Smooth muscle cell (in vitro differentiated cells): Measurements from ENCODE around the gene MADD. TPM values are rescaled to one million over a fixed set of nuclear protein-coding genes. Genes with fewer than 3 reads are reported as not detected.

Experiments used
- DNase-seq: peaks from one replicate; lab custom pipeline; 2025; ENCODE audit not compliant: unreplicated experiment; lab: John Stamatoyannopoulos, UW
- H2AFZ ChIP-seq: fragments of 200-600 bp; sonication (generic); 2 replicates; pipeline ENCODE4 v1.6.0; 2016; ENCODE audit warnings: antibody characterized with exemption, low read depth, mild to moderate bottlenecking
- H3F3A ChIP-seq: fragments of 200-600 bp; sonication (generic); 2 replicates; pipeline ENCODE4 v1.6.0; 2017; ENCODE audit warnings: antibody characterized with exemption, low read depth
- H3K27ac ChIP-seq: fragments of 200-600 bp; sonication (generic); 2 replicates; pipeline ENCODE4 v1.5.1; 2016; ENCODE audit warnings: low read depth, mild to moderate bottlenecking
- H3K27me3 ChIP-seq: fragments of 200-600 bp; sonication (generic); 2 replicates; pipeline ENCODE4 v1.6.1; 2016; ENCODE audit warnings: low read depth, mild to moderate bottlenecking
- H3K36me3 ChIP-seq: fragments of 200-600 bp; sonication (generic); 2 replicates; pipeline ENCODE4 v1.5.1; 2016; ENCODE audit warnings: low read depth
- H3K4me1 ChIP-seq: fragments of 200-600 bp; sonication (generic); 2 replicates; pipeline ENCODE4 v1.5.1; 2016; ENCODE audit warnings: low read depth
- H3K4me2 ChIP-seq: fragments of 200-600 bp; sonication (generic); 2 replicates; pipeline ENCODE4 v1.6.0; 2016; ENCODE audit warnings: mild to moderate bottlenecking
- H3K4me3 ChIP-seq: fragments of 200-600 bp; sonication (generic); 2 replicates; pipeline ENCODE4 v1.5.1; 2016; ENCODE audit warnings: mild to moderate bottlenecking
- H3K79me2 ChIP-seq: fragments of 200-600 bp; sonication (generic); 2 replicates; pipeline ENCODE4 v1.6.0; 2016; ENCODE audit warnings: low read depth, mild to moderate bottlenecking
- H3K9ac ChIP-seq: fragments of 200-600 bp; sonication (generic); 2 replicates; pipeline ENCODE4 v1.6.0; 2016; ENCODE audit warnings: low read depth
- H3K9me3 ChIP-seq: fragments of 200-600 bp; sonication (generic); replicated peaks from 2 replicates; pipeline ENCODE4 v1.5.1; 2016; ENCODE audit warnings: low read depth
- H4K20me1 ChIP-seq: fragments of 200-600 bp; sonication (generic); 2 replicates; pipeline ENCODE4 v1.6.0; 2016; ENCODE audit warnings: low read depth
- WGBS: methylation state at CpG from one replicate; pipeline ENCODE4 v1.1.7; 2016; ENCODE audit warnings: low lambda C conversion rate; 5-methylcytosine and 5-hydroxymethylcytosine counted together
- polyA plus RNA-seq: library from polyadenylated mRNA; unstranded; fragments of >200 nt; fragmentation: Nextera tagmentation; extraction: Ambion mirVana; gene quantifications from 2 replicates; pipeline ENCODE4 v1.2.1, GENCODE V29; 2016
- total RNA-seq: library from RNA; depleted of rRNA; stranded (reverse); fragments of >200 nt; gene quantifications from 2 replicates; pipeline ENCODE4 v1.2.3, GENCODE V29; 2014
- TF ChIP-seq, protein P1 (sequence below): fragments of 200-600 bp; sonication (generic); IDR thresholded peaks from 2 replicates; pipeline ENCODE4 v1.5.1; 2017; ENCODE audit warnings: borderline replicate concordance, mild to moderate bottlenecking, antibody characterized with exemption; ENCODE audit not compliant: insufficient read depth, poor library complexity, severe bottlenecking

The MADD gene
- total and polyA plus RNA-seq, 2 experiments from 2014 or later: 13.1 to 24.2 TPM

DNA sequence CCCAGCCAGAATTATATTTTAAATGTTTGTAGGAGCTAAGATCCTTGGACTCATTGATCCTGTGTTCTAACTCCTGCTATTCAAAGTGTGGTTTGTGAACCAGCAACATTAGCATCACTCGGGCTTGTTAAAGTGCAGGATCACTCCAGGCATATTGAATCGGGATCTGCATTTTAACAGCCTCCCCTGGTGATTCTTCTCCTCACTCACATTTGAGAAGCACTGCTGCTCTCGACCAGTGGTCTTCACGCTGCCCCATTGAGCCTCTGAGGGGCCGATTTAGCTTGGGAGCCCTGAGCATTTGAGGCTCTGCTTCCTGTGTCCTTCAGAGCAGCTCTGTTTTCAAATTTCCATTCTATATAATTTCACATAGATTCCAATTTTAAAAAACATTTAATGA is 10.9 kb downstream of the MADD start:
- H3K4me1 ChIP-seq: no peaks in the 10 kb centered on the region
- H2AFZ ChIP-seq: no peak overlapping the region
- TF ChIP-seq, protein P1, sequence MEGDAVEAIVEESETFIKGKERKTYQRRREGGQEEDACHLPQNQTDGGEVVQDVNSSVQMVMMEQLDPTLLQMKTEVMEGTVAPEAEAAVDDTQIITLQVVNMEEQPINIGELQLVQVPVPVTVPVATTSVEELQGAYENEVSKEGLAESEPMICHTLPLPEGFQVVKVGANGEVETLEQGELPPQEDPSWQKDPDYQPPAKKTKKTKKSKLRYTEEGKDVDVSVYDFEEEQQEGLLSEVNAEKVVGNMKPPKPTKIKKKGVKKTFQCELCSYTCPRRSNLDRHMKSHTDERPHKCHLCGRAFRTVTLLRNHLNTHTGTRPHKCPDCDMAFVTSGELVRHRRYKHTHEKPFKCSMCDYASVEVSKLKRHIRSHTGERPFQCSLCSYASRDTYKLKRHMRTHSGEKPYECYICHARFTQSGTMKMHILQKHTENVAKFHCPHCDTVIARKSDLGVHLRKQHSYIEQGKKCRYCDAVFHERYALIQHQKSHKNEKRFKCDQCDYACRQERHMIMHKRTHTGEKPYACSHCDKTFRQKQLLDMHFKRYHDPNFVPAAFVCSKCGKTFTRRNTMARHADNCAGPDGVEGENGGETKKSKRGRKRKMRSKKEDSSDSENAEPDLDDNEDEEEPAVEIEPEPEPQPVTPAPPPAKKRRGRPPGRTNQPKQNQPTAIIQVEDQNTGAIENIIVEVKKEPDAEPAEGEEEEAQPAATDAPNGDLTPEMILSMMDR: no peak
- DNase-seq: no peak
- H3K79me2 ChIP-seq: no peaks in the 10 kb centered on the region
- no peak overlapping the region for H3K4me2 ChIP-seq
- H4K20me1 ChIP-seq: peaks cover 11% of the 10 kb centered on the region
- peaks cover 28% of the 10 kb centered on the region for H3K36me3 ChIP-seq
- H3K9ac ChIP-seq: no peak overlapping the region
- H3K9me3 ChIP-seq: no peaks in the 10 kb centered on the region
- 98% methylated on average over 5 of the region's 5 CpGs for WGBS
- no peak overlapping the region for H3K4me3 ChIP-seq
- H3K27ac ChIP-seq: no peak overlapping the region
- no peaks in the 10 kb centered on the region for H3K27me3 ChIP-seq
- H3F3A ChIP-seq: no peaks in the 10 kb centered on the region

DNA sequence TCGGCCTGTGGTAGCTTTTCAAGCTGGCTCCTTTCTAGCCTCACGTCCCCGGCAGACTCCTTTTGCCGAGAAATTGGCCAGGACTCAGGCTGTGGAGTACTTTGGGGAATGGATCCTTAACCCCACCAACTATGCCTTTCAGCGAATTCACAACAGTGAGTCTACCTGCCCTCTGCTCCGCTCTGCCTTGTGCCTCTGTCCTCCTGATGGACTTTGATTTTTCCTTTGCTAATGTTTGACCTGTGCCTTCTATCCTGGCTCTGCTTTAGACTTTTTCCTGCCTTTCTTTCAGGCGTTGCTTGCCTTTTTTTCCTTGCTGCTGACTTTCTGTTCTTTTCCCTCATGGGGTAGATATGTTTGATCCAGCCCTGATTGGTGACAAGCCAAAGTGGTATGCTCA is 12.5 kb downstream of the MADD start:
- TF ChIP-seq, protein P1: no peak
- no peaks in the 10 kb centered on the region for H3K79me2 ChIP-seq
- H3K4me2 ChIP-seq: no peak overlapping the region
- no peak overlapping the region for H3K9ac ChIP-seq
- no peak for DNase-seq
- no peak overlapping the region for H3K4me3 ChIP-seq
- no peaks in the 10 kb centered on the region for H3K9me3 ChIP-seq
- H3K4me1 ChIP-seq: no peaks in the 10 kb centered on the region
- 96% methylated on average over 7 of the region's 7 CpGs for WGBS
- H3K27ac ChIP-seq: no peak overlapping the region
- no peaks in the 10 kb centered on the region for H3K27me3 ChIP-seq
- no peaks in the 10 kb centered on the region for H3F3A ChIP-seq
- H2AFZ ChIP-seq: no peak overlapping the region
- H3K36me3 ChIP-seq: peaks cover 18% of the 10 kb centered on the region
- no peaks in the 10 kb centered on the region for H4K20me1 ChIP-seq

DNA sequence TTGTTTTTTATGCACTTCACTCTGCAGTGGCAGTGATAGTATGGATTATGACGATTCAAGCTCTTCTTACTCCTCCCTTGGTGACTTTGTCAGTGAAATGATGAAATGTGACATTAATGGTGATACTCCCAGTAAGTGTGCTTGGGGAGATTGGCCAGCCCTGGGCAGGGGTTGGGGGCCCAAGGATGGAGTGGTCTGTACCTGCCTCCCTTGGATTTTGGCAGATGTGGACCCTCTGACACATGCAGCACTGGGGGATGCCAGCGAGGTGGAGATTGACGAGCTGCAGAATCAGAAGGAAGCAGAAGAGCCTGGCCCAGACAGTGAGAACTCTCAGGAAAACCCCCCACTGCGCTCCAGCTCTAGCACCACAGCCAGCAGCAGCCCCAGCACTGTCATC is 14.2 kb downstream of the MADD start:
- H3K4me1 ChIP-seq: no peaks in the 10 kb centered on the region
- no peaks in the 10 kb centered on the region for H3K9me3 ChIP-seq
- peaks cover 18% of the 10 kb centered on the region for H3K36me3 ChIP-seq
- H3F3A ChIP-seq: no peaks in the 10 kb centered on the region
- TF ChIP-seq, protein P1: no peak
- H4K20me1 ChIP-seq: no peaks in the 10 kb centered on the region
- no peaks in the 10 kb centered on the region for H3K27me3 ChIP-seq
- H2AFZ ChIP-seq: no peak overlapping the region
- no peak overlapping the region for H3K4me3 ChIP-seq
- H3K79me2 ChIP-seq: no peaks in the 10 kb centered on the region
- no peak overlapping the region for H3K27ac ChIP-seq
- no peak overlapping the region for H3K4me2 ChIP-seq
- H3K9ac ChIP-seq: no peak overlapping the region
- DNase-seq: no peak
- 92% methylated on average over 3 of the region's 4 CpGs for WGBS

DNA sequence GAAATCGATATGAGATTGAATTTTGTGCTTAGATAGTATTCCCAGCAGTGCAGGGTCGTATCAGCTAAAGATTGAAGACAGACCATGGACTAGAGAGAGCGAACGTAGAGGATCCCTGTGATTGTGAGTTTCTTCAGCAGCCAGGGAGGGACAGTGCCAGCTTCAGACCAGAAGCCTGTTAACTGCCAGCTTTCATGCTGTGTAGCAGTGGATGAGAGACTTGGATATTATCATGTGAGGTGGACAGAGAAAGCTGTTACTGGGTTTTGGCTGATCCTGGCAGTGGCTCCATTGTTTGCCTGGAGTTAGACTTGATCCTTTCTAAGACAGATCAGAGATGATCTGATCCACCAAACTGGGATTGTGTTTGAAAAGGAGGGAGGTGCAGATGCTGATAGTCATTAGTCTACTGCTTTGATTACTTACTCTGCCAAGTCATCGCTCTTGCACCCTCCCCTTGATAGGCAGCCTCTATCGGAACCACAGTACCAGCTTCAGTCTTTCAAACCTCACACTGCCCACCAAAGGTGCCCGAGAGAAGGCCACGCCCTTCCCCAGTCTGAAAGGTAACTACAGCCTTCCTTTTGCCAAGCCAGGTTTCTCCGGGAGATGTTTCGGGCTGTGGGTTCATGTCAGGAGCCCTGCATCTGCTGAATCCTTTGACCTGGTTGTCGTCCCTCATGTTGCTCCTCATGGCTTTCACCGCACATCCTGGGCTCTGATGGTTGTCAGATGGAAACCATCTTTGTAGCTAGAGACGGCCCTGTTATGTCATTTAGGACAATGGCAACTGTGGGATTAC is 16.2 kb downstream of the MADD start:
- TF ChIP-seq, protein P1: no peak
- Histone ChIP-seq H3K9me3 (no peaks in the 10 kb centered on the region), H3K36me3 (peaks cover 14% of the 10 kb centered on the region)

More for the DNA sequence above, 16.2 kb downstream of the MADD start:
- no peak overlapping the region for H3K9ac ChIP-seq
- no peak overlapping the region for H3K4me3 ChIP-seq
- WGBS: 96% methylated on average over 13 of the region's 13 CpGs
- no peaks in the 10 kb centered on the region for H4K20me1 ChIP-seq
- no peak overlapping the region for H3K27ac ChIP-seq
- H3K27me3 ChIP-seq: no peaks in the 10 kb centered on the region
- no peaks in the 10 kb centered on the region for H3F3A ChIP-seq
- H3K4me2 ChIP-seq: no peak overlapping the region
- no peaks in the 10 kb centered on the region for H3K79me2 ChIP-seq
- no peaks in the 10 kb centered on the region for H3K4me1 ChIP-seq
- H2AFZ ChIP-seq: no peak overlapping the region
- DNase-seq: no peak
